Fibroblast of lung (primary cell): Measurements from ENCODE around the gene DMRTC2. TPM values are rescaled to one million over a fixed set of nuclear protein-coding genes. Genes with fewer than 3 reads are reported as not detected.

Experiments used
- DNase-seq, 2 donors: peaks; one replicate each; pipeline versions ENCODE4 v3.0.0 to v3.0.0-alpha.2; 2010; ENCODE audit warnings: low read depth in 2 of 2
- H2AFZ ChIP-seq: 2 replicates; pipeline ENCODE4 v1.5.1; 2012; ENCODE audit warnings: low read length, control low read depth, inconsistent platforms
- H3K27ac ChIP-seq: 2 replicates; pipeline ENCODE4 v1.5.1; 2011; ENCODE audit warnings: low read length, control low read depth; ENCODE audit not compliant: insufficient read depth
- H3K27me3 ChIP-seq: 2 replicates; pipeline ENCODE4 v1.5.1; 2011; ENCODE audit warnings: mild to moderate bottlenecking, low read length; ENCODE audit not compliant: control insufficient read depth, insufficient read depth
- H3K36me3 ChIP-seq: 2 replicates; pipeline ENCODE4 v1.5.1; 2011; ENCODE audit warnings: low read length; ENCODE audit not compliant: control insufficient read depth, insufficient read depth
- H3K4me1 ChIP-seq: 2 replicates; pipeline ENCODE4 v1.5.1; 2011; ENCODE audit warnings: low read length; ENCODE audit not compliant: control insufficient read depth, insufficient read depth; ENCODE audit errors: extremely low read depth
- H3K4me2 ChIP-seq: 2 replicates; pipeline ENCODE4 v1.5.1; 2011; ENCODE audit warnings: low read length, control low read depth; ENCODE audit not compliant: insufficient read depth; ENCODE audit errors: extremely low read depth
- H3K4me3 ChIP-seq, 4 experiments: fragments of 200-600 bp in 1 of 4; sonication (generic) in 1 of 4; replicated peaks in 1 of 4; 2 replicates each; pipeline ENCODE4 v1.5.1; 2011 to 2016; ENCODE audit warnings: low read length in 4 of 4, low read depth in 3 of 4, mild to moderate bottlenecking in 3 of 4, control low read depth in 2 of 4, inconsistent platforms in 1 of 4, mixed read lengths in 1 of 4; ENCODE audit not compliant: insufficient read depth in 1 of 4; ENCODE audit errors: control extremely low read depth in 1 of 4
- H3K79me2 ChIP-seq: 2 replicates; pipeline ENCODE4 v1.5.1; 2012; ENCODE audit warnings: mild to moderate bottlenecking, low read length, inconsistent platforms; ENCODE audit not compliant: control insufficient read depth, insufficient read depth
- H3K9ac ChIP-seq: 2 replicates; pipeline ENCODE4 v1.5.1; 2011; ENCODE audit warnings: mild to moderate bottlenecking, low read length, control low read depth; ENCODE audit not compliant: insufficient read depth
- H3K9me3 ChIP-seq: 2 replicates; pipeline ENCODE4 v1.5.1; 2012; ENCODE audit warnings: low read depth, low read length; ENCODE audit not compliant: control insufficient read depth, insufficient read depth
- H4K20me1 ChIP-seq: 2 replicates; pipeline ENCODE4 v1.5.1; 2011; ENCODE audit warnings: low read length; ENCODE audit not compliant: control insufficient read depth, insufficient read depth; ENCODE audit errors: extremely low read depth
- CTCF ChIP-seq, 2 donors: IDR thresholded peaks in 1 of 2; conservative IDR thresholded peaks in 1 of 2; 1 replicate in 1 of 2; 2 replicates in 1 of 2; pipeline ENCODE4 v1.5.1; 2011 to 2012; ENCODE audit warnings: low read length in 2 of 2, control low read depth in 1 of 2, inconsistent platforms in 1 of 2, low read depth in 1 of 2, mild to moderate bottlenecking in 1 of 2
- EZH2 ChIP-seq: IDR thresholded peaks from 2 replicates; pipeline ENCODE4 v1.5.1; 2012; ENCODE audit warnings: low read length, control low read depth, mild to moderate bottlenecking; ENCODE audit errors: missing control alignments
- polyA plus RNA-seq, 2 donors: library from polyadenylated mRNA; depleted of rRNA in 1 of 2; stranded (reverse) in 1 of 2; unstranded in 1 of 2; fragments of >200 nt; gene quantifications; 2 replicates each; pipeline ENCODE4 v1.2.1, GENCODE V29; 2011 to 2012; ENCODE audit warnings: missing spikeins in 1 of 2
- total RNA-seq: library from RNA; depleted of rRNA; stranded (reverse); fragments of >200 nt; gene quantifications from 2 replicates; pipeline ENCODE4 v1.2.1, GENCODE V29; 2014

The DMRTC2 gene
- total and polyA plus RNA-seq, 2 donors (not counting 1 experiment from before 2014, with no cell fraction given) = not detected

DNA sequence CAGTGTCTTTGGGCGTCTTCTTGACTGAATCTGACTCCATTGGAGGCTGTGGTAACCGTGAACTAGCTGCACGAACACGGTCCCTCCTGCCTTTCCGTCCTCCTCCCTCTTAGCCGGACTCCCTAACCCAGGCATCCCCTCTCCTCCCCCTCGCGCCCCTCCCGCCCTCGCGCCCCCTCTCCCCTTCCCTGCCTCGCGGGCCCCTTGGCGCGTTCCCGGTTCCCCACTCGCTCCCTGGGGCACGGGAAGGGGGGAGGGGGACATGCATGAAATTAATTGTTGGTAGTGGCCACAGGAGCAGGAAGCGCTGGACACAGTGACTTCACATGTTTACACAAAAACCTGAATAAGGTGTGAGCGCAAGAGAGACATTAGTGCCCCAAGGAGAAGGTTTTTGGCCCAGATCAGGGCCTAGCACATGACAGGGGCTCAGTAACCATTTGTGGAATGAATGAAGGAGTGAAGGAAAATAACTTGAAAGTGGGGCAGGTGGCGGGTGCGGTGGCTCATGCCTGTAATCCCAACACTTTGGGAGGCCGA, 279 bp downstream of the DMRTC2 start:
- no peaks in the 10 kb centered on the region for H3K9me3 ChIP-seq
- TF ChIP-seq CTCF (conservative IDR thresholded peaks at IDR 0.05 in 1 of 2, IDR thresholded peaks at IDR 0.05 in 1 of 2; ENCODE audit: low read depth in 1 of 2, low read length in 2 of 2) (no peak), EZH2 (no peak)
- no peaks in the 10 kb centered on the region for H4K20me1 ChIP-seq
- no peak for DNase-seq
- H3K4me3 ChIP-seq = no peak overlapping the region
- no peak overlapping the region for H3K4me2 ChIP-seq
- H3K4me1 ChIP-seq = no peaks in the 10 kb centered on the region
- H3K36me3 ChIP-seq = no peaks in the 10 kb centered on the region
- peaks cover 2% of the 10 kb centered on the region for H3K27me3 ChIP-seq
- H3K9ac ChIP-seq = no peak overlapping the region
- H3K27ac ChIP-seq = no peak overlapping the region
- H2AFZ ChIP-seq = no peak overlapping the region
- H3K79me2 ChIP-seq = no peaks in the 10 kb centered on the region

GRCh38 chr19:41847351-41848105, 2.7 kb downstream of the DMRTC2 start:
- H3K36me3 ChIP-seq = no peaks in the 10 kb centered on the region
- TF ChIP-seq EZH2 (no peak), CTCF (conservative IDR thresholded peaks at IDR 0.05 in 1 of 2, IDR thresholded peaks at IDR 0.05 in 1 of 2; ENCODE audit: low read depth in 1 of 2, low read length in 2 of 2) (no peak)
- H3K27ac ChIP-seq = no peak overlapping the region
- peaks cover 15% of the 10 kb centered on the region for H3K27me3 ChIP-seq
- no peaks in the 10 kb centered on the region for H3K4me1 ChIP-seq
- H2AFZ ChIP-seq = no peak overlapping the region
- no peaks in the 10 kb centered on the region for H3K9me3 ChIP-seq
- no peak overlapping the region for H3K9ac ChIP-seq
- no peak overlapping the region for H3K4me3 ChIP-seq
- no peak overlapping the region for H3K4me2 ChIP-seq
- H3K79me2 ChIP-seq = no peaks in the 10 kb centered on the region
- DNase-seq = no peak
- no peaks in the 10 kb centered on the region for H4K20me1 ChIP-seq

GRCh38 chr19:41848666-41849065, 3.8 kb downstream of the DMRTC2 start:
- no peak overlapping the region for H2AFZ ChIP-seq

More at GRCh38 chr19:41848666-41849065, 3.8 kb downstream of the DMRTC2 start:
- no peaks in the 10 kb centered on the region for H3K4me1 ChIP-seq
- no peak overlapping the region for H3K4me3 ChIP-seq
- DNase-seq = no peak
- no peaks in the 10 kb centered on the region for H3K9me3 ChIP-seq
- H3K36me3 ChIP-seq = no peaks in the 10 kb centered on the region
- H3K9ac ChIP-seq = no peak overlapping the region
- H3K27me3 ChIP-seq = peaks cover 18% of the 10 kb centered on the region
- no peak for TF ChIP-seq CTCF (conservative IDR thresholded peaks at IDR 0.05 in 1 of 2, IDR thresholded peaks at IDR 0.05 in 1 of 2; ENCODE audit: low read depth in 1 of 2, low read length in 2 of 2)
- no peak for TF ChIP-seq EZH2
- no peak overlapping the region for H3K27ac ChIP-seq
- no peak overlapping the region for H3K4me2 ChIP-seq
- no peaks in the 10 kb centered on the region for H4K20me1 ChIP-seq
- no peaks in the 10 kb centered on the region for H3K79me2 ChIP-seq
